Measurements from ENCODE around the gene GNB1L. TPM values are rescaled to one million over a fixed set of nuclear protein-coding genes. Genes with fewer than 3 reads are reported as not detected.

GNB1L gene
- total RNA-seq, 1 donor from 2014 or later: 11.5 TPM

GRCh38 chr22:19767427-19768341 is 87.0 kb downstream of the GNB1L start:
- no peak for TF ChIP-seq CTCF (conservative IDR thresholded peaks at IDR 0.05; ENCODE audit: low read depth, low read length)
- no peak overlapping the region for H3K4me3 ChIP-seq (ENCODE audit: low read depth, low read length)

GRCh38 chr22:19766511-19767426 is 87.9 kb downstream of the GNB1L start:
- DNase-seq (ENCODE audit: low read depth): no peak
- peak; percentile 6 for TF ChIP-seq CTCF (conservative IDR thresholded peaks at IDR 0.05; ENCODE audit: low read depth, low read length)
- no peak overlapping the region for H3K4me3 ChIP-seq (ENCODE audit: low read depth, low read length)

More at GRCh38 chr22:19767427-19768341, 87.0 kb downstream of the GNB1L start:
- DNase-seq (ENCODE audit: low read depth): no peak

- DNase-seq (ENCODE audit: low read depth): no peak
- no peak for TF ChIP-seq CTCF (conservative IDR thresholded peaks at IDR 0.05; ENCODE audit: low read depth, low read length)
- H3K4me3 ChIP-seq (ENCODE audit: low read depth, low read length): no peak overlapping the region
Observed at GRCh38 chr22:19766240-19766510, 88.5 kb downstream of the GNB1L start.

GRCh38 chr22:19765477-19766239 is 89.0 kb downstream of the GNB1L start:
- DNase-seq (ENCODE audit: low read depth): no peak
- no peak overlapping the region for H3K4me3 ChIP-seq (ENCODE audit: low read depth, low read length)
- no peak for TF ChIP-seq CTCF (conservative IDR thresholded peaks at IDR 0.05; ENCODE audit: low read depth, low read length)

GRCh38 chr22:19764636-19765476 is 89.8 kb downstream of the GNB1L start:
- no peak for TF ChIP-seq CTCF (conservative IDR thresholded peaks at IDR 0.05; ENCODE audit: low read depth, low read length)
- no peak overlapping the region for H3K4me3 ChIP-seq (ENCODE audit: low read depth, low read length)
- no peak for DNase-seq (ENCODE audit: low read depth)

- DNase-seq (ENCODE audit: low read depth): no peak
- no peak overlapping the region for H3K4me3 ChIP-seq (ENCODE audit: low read depth, low read length)
- TF ChIP-seq CTCF (conservative IDR thresholded peaks at IDR 0.05; ENCODE audit: low read depth, low read length): no peak
Observed at GRCh38 chr22:19764299-19764593, 90.4 kb downstream of the GNB1L start.
